GM21390 (cell line): ENCODE measurements around the gene SH3TC2.

Experiments used
- ATAC-seq: cut with Tn5 transposase; IDR thresholded peaks from one replicate; pipeline ENCODE4 v1.9.1; 2021; ENCODE audit not compliant: unreplicated experiment

The SH3TC2 gene

GRCh38 chr5:148974642-148975327 is 88.1 kb downstream of the SH3TC2 start:
- ATAC-seq, result no peak

DNA sequence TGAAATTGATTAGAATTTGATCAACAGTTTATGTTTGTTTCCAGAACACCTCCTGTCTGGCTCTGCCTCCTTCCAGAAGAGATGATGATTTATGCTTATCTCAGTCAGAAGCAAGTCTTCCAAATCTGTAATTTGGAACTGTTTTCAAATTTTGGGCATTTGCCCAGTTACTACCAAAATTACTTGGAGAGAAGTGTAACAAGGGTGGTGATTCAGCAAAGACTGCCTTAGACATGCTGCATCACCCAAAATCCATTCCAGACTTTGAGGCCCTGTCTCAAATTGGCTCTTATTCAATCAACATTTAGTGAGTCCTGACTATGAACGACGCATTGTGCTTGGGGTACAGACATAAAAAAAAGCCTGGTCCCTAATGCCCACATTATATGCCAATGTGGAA is 89.4 kb downstream of the SH3TC2 start:
- no peak for ATAC-seq

DNA sequence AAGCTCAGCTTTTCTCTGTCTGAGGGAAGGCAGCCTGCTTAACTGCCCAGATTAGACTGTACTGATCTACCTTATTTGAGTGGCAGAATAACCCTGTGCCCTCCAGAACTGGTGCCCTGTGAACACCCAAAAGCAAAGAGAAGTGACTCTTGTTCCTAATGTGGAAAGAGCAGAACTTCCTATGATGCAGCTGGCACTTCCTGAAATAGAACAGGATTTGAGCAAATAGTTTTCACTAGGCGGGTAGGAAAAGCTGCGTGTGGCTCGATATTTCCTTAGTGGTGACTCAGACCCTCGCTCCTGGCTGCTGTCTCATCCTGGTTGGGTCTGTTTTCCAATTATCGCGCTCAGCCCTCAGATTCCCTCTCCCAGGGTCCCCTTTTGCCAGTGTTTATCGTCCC is 89.9 kb downstream of the SH3TC2 start:
- no peak for ATAC-seq

GRCh38 chr5:148972396-148972795 is 90.5 kb downstream of the SH3TC2 start:
- no peak for ATAC-seq

GRCh38 chr5:148970876-148971275 is 92.0 kb downstream of the SH3TC2 start:
- no peak for ATAC-seq

- ATAC-seq, result no peak
Observed at GRCh38 chr5:148970228-148970627, 92.6 kb downstream of the SH3TC2 start.

DNA sequence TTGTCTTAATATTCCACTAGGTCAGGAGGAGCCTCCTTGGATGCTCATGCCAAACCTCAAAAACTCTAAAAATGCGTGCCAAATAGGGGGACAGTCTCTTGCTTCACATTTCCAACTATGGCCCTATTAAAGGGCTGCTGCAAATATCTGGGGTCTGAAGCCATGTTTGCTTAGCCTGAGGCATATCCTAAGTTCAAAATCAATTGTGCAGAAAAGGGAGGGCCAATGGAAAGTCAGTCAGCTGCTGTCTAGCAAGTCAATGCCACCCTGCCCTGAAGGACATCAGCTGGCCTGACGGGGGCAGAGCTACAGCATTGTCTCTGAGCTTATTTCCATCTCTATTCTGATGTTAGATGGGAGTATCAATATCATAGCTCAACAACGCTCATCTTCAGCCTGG is 93.6 kb downstream of the SH3TC2 start:
- no peak for ATAC-seq

DNA sequence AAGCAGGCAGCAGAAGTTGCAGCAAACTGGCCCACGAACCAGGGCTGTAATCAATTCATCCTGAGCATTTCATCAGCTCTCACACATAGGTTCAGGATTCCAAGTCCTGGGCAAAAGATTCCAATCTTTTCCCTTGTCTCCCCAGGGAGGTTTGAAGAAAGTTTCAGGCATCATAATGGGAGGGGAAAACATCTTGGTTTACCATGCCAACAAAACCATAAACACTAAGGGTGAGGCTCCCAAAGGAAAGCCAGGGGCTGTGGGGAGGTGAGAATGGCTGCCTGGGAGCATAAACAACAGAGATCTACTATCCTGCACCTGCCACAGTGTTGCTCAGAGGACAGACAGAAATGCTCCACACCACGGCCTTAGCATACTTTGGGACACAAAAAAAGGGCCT is 94.6 kb downstream of the SH3TC2 start:
- no peak for ATAC-seq

DNA sequence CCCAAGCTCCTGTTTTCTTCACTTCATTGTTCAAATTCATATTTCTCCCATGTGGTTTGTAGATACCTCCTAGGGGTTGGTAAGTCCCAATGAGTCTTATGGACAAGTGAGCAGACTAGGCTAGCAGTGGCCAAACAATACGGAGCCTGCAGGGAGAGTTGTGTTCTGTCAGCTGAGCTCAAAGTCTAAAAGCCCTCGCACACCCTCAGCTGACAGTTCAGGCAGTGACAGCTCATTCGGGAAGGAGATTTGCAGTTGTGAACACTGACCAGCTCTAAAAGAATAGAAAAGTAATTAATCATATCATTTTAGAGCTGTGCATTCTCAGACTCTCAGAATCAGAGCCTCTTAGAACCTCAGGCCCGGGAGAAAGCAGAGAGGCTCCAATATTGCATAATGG is 95.1 kb downstream of the SH3TC2 start:
- no peak for ATAC-seq

DNA sequence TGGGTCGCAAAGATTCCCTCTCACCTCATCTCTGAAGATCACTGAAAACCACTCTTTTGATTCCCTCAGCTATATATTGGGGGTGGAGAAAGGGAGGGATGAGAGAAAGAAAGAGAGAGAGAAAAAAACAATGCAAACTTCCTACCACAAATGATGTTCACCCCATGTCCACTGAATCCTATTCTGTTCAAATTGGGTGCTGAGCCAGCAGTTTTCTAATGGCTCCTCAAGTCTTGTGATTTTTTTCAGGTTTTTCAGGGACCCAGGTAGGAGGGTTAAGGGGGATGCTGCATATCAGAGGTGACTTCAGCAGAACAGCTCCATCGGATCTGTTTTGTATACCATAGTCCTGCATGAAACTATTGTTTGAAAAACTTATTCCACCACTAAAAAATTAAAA is 95.9 kb downstream of the SH3TC2 start:
- no peak for ATAC-seq

GRCh38 chr5:148966348-148966747 is 96.5 kb downstream of the SH3TC2 start:
- no peak for ATAC-seq

GRCh38 chr5:148965511-148966265 is 97.2 kb downstream of the SH3TC2 start:
- ATAC-seq, result no peak

DNA sequence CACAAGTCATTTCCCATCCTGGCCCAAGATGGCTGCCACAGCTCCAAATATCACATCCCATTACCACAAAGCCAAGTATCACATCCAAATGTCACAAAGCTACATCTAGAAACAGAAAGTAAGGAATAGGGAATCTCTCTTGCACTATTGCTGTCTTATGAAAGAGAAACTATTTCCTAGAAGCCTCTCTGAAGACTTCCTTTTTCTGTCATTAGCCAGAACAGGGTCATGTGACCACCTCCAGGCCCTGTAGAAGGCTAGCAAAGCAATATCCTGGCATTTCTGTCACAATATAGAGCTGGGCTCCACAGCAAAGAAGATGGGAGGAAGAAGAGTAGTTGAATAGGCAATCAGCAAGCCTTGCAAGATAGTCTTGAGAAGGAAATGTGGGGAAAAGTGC is 99.2 kb downstream of the SH3TC2 start:
- ATAC-seq, result peak; percentile 69

- no peak for ATAC-seq
Observed at GRCh38 chr5:148962761-148963324, 100.0 kb downstream of the SH3TC2 start.

DNA sequence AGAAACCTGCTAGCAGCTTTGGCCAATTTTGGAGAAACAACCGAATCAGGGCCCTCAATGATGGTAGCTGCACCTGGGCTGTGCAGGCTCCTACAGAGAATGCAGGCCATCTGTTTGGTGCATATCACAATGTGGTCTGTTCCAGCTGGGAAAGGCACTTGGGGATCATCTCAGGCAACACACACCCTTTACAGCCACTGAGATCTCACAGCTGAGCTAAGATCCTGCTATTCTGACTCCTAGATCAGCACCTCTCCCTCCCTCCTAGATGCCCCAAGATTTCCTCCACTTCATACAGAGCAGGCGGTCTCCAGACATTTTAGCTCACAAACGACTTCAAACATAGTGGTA is 100.7 kb downstream of the SH3TC2 start:
- no peak for ATAC-seq

DNA sequence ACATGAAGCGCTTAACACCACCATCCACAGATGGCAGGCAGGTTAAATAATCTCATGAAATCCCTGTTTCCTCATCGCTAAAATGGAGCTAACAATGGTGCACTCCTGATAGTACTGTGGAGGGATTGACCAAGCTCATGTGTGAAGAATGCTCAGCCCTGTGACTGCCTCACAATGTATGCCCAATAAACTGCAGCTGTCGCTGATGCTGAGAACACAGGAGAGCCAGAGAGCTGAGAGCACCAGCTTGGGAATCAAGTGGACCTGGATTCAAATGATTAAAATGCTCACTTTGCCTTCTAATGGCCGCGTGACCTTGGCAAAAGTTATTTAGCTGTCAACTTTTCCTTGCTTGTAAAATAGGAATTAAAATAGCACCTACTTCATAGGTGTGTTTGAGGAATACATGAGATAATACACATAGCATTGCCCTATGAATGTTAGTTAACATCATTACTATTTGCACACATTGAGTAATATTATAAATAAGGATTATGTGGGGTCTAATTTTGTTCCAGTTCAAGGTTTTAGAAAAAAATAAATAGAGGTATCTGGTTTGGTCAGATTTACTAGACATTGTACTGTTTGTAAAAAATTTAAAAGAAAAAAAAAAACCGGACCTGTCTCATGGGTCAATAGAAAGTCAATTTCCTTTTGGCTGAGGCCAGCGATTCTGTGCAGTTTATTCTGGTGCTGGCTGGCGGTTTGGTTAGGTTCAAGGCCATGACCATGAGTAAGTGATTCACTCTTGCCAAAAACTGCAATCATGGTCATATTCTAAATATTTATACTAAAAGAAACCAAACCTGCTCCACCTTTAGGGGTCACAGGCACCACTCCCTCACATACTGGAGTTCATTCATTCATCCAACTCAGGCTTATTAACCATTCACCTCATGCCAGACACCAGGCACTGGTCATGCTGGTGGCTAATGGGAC is 101.3 kb downstream of the SH3TC2 start:
- no peak for ATAC-seq

- ATAC-seq, result no peak
Observed at GRCh38 chr5:148960070-148960769, 102.6 kb downstream of the SH3TC2 start.

- peak; percentile 74 for ATAC-seq
Observed at GRCh38 chr5:148957591-148958202, 105.2 kb downstream of the SH3TC2 start.

DNA sequence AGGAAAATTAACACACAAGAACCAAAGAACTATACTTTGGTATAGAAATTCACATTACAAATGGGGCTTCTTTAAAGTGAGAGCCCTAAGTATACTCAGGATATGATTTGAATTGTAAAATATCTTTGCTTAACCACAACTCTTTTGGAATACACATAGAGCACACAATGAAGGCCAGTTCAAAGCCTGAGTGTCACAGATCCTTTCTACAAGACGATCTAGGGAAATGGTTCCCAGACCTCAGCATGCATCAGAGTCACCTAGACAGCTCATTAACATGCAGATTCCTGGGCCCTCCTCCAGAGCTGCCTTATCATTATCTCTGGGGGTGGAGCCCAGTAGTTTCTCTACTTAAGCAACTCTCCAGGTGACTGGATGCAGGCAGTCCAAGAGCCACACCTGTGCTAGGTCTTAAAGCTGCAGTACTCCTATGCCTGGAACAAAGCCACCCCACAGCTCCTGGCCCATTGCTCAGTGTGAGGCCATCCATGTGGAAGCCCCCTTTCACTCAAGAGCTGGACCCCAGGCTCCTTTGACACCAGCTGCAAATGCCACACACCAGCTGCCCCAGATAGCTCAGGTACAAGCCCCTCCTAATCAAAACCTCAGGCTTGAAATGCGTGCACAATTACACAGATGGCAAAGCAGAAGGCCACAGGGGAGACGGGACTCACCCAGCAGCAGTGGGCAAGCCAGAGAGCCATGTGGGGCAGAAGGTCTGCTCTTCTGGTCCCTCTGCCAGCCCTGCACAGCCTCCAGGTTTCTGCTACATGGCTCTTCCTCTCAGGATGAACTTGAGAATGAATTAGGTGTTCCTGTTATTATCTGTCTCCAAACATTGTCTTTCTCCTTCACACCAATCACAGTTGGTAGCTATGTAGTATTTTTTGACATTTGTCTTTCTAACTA is 106.1 kb downstream of the SH3TC2 start:
- ATAC-seq, result no peak
